ENCODE data around the gene STARD7. TPM values are rescaled to one million over a fixed set of nuclear protein-coding genes. Genes with fewer than 3 reads are reported as not detected.

The STARD7 gene
- total and polyA plus RNA-seq, 2 donors (not counting 1 experiment from before 2014, with no cell fraction given), result 35.1 to 133 TPM

- Histone ChIP-seq H3K9ac (ENCODE audit: low read length) (no peak overlapping the region), H4K20me1 (ENCODE audit: control insufficient read depth, insufficient read depth, low read length, poor library complexity, severe bottlenecking) (no peaks in the 10 kb centered on the region), H3K4me3 (ENCODE audit: control extremely low read depth in 1 of 5, extremely low read depth in 1 of 5, insufficient read depth in 1 of 5, low read depth in 2 of 5, low read length in 4 of 5) (no peak overlapping the region), H3K4me2 (replicated peaks; ENCODE audit: low read depth, low read length, poor library complexity, severe bottlenecking) (no peak overlapping the region), H3K79me2 (ENCODE audit: control insufficient read depth, insufficient read depth, low read length) (no peaks in the 10 kb centered on the region), H3K4me1 (ENCODE audit: control insufficient read depth in 2 of 2, insufficient read depth in 2 of 2, low read length in 2 of 2) (peaks cover 3 to 10% of the 10 kb centered on the region in 2 donors), H3K27me3 (replicated peaks in 1 of 4; ENCODE audit: control extremely low read depth in 1 of 4, control insufficient read depth in 3 of 4, insufficient read depth in 4 of 4, low read length in 3 of 4) (no peaks in the 10 kb centered on the region), H2AFZ (ENCODE audit: insufficient read depth, low read depth, low read length, poor library complexity, severe bottlenecking) (no peak overlapping the region), H3K27ac (ENCODE audit: low read length in 2 of 2) (no peak overlapping the region), H3K9me3 (ENCODE audit: control extremely low read depth in 1 of 3, control insufficient read depth in 2 of 3, insufficient read depth in 1 of 3, low read length in 2 of 3) (no peaks in the 10 kb centered on the region), H3K36me3 (replicated peaks in 1 of 2; ENCODE audit: control extremely low read depth in 1 of 2, control insufficient read depth in 1 of 2, extremely low read depth in 1 of 2, insufficient read depth in 2 of 2, low read length in 1 of 2) (no peaks in the 10 kb centered on the region)
- intact Hi-C loops (cut with micrococcal nuclease), result loop anchor here (1.0 to 2.0 kb wide), 3 partner anchors 37 to 371 kb away; no protein-coding TSS in a partner anchor
- TF ChIP-seq EZH2 (IDR thresholded peaks at IDR 0.05; ENCODE audit: borderline replicate concordance, insufficient read depth, low read depth, low read length, poor library complexity, severe bottlenecking) (no peak), CTCF (IDR thresholded peaks at IDR 0.05) (no peak)
- Mint-ChIP-seq H3K4me3 (no peak overlapping the region), H3K27ac (no peak overlapping the region), H3K4me1 (peaks cover 19% of the 10 kb centered on the region), H3K9me3 (ENCODE audit: insufficient read depth) (no peaks in the 10 kb centered on the region), H3K27me3 (no peaks in the 10 kb centered on the region)
- 85% methylated on average over 14 of the region's 15 CpGs for WGBS (ENCODE audit: insufficient coverage)
- no peak for DNase-seq
- POLR2A ChIA-PET, result interaction anchor here (1.4 to 2.3 kb wide), 3 partner anchors 11 to 96 kb away, joined by 3 to 15 read pairs (median 3); no protein-coding TSS in a partner anchor
- ATAC-seq (ENCODE audit: low read depth), result no peak
- CTCF ChIA-PET, result interaction anchor here (0.6 to 23.6 kb wide), 22 partner anchors 10 to 145 kb away, joined by 3 to 1065 read pairs (median 11); partner anchors contain the start of genes ADRA2B, ANKRD36C, CIAO1 and TMEM127
These were observed 71.1 kb downstream of the STARD7 start for GRCh38 chr2:96137321-96138178.

All from B cell (primary cell).